Skin of body (tissue), 2 donors: ENCODE results near the gene ARHGAP32. TPM values are rescaled to one million over a fixed set of nuclear protein-coding genes. Genes with fewer than 3 reads are reported as not detected.
A peak's percentile ranks its signal among the peaks of the same experiment; 100 is the strongest.
"Not testable (repeated sequence)": the region's sequence is repeated elsewhere in the genome, so short reads cannot be mapped to it uniquely, and the experiment has no call there.

Source experiments
- DNase-seq: peaks from one replicate; lab custom pipeline; 2025; lab: John Stamatoyannopoulos, UW
- total RNA-seq: library from RNA; depleted of rRNA; stranded (reverse); fragments of >200 nt; gene quantifications from one replicate; pipeline ENCODE4 v1.2.3, GENCODE V29; 2014

ARHGAP32 gene
- total RNA-seq, 1 donor from 2014 or later: 37.7 TPM

DNA sequence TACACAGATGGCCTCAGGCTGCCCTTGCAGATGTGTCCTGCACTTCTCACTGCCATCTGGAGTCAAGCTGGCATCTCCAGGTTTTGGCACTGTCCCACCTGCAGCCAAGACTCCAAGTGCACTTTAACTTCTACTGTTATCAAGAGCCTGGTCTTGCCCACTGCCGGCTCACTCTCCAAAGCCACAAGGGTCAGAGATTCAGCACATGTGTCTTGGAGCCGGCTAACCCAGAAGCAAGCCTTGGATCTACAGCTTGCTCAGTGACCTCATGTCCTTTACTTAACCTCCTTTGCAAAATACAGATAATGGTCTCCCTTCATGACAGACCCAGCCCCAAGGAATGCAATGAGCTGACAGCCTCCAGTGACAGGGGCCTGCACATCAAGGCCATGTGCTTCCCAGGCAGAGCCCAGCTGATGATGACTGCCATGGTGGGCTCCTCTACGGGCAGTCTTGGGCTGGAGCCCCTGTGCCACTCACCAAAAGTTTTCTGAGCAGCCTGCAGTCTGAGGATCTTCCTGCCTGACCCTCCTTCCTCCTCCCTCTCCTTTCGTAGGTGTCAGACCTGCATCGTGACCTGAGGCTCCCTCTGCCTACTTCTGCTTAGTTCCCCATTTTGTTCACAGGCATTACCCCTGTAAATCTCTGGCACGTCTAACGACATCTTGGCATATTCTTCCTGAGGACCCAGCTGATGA, 258.5 kb downstream of the ARHGAP32 start:
- DNase-seq: no peak

DNA sequence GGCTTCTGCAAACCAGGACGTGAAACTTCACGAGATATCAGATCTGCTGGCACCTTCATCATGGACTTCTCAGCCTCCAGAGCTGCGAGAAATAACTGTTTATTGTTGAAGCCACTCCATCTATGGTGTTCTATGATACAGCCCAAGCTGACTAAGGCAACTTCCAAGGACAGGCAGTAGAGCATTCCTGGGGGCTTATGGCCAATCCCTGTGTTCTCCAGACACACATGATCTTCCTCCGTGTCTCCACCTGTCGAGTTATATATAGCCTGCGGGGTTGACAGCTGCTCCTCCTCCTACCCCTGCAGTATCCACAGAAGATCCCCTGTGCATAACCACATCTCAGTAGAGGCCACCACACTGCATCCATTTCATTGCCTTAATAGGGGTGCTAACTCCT, 260.5 kb downstream of the ARHGAP32 start:
- DNase-seq: no peak

DNA sequence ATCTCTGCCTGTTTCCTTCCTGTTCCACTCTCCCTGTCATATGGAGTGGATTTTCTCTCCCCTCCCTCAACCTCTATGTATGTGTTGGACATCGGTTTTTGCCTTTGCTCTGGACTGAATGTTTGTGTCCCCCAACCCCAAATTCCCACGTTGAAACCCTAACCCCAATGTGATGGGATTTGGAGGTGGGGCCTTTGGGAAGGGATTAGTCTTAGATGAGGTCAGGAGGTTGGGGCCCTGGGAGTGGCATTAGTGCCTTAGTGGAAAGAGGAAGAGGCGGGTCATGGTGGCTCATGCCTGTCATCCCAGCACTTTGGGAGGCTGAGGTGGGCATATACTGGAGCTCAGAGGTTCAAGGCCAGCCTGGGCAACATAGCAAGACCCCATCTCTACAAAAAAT, 261.1 kb downstream of the ARHGAP32 start:
- no peak for DNase-seq

DNA sequence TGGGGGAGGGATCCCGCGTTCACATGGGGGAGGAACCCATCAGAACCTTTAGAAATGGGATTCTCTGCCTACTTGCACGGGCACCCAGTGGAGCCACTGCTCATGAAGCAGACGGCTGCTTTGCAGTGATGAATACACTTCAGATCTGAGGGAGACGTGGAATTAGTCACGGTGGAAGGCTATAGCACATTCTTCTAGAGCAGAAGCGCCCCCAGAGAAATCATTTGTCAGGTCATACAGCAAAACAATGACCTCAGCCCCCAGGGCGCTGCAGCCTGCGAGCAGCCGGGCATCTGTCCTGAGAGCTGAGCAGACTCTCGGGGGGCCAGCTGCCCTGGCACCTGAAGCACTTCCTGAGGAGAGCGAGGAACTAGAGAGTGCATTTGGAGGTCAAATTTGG, 262.1 kb downstream of the ARHGAP32 start:
- DNase-seq: no peak

DNA sequence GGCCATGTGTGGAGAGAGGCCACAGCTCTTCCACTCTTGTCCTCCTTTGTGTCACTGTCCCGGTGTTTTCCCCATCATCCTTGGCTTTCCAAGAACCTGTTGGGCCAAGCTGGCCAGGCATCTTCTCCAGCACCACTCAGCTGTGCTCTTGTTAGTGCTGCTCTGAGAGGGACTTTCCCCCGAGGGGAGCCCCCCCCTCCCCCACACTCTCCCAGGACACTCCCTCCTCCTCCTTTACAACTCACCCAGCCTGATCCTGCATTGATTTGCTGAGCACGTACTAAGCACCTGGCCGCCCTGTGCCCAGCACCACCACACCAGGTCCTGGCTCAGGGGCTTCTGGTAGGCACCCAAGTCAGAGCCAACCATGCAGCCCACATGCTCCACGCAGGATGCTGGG, 262.7 kb downstream of the ARHGAP32 start:
- no peak for DNase-seq

DNA sequence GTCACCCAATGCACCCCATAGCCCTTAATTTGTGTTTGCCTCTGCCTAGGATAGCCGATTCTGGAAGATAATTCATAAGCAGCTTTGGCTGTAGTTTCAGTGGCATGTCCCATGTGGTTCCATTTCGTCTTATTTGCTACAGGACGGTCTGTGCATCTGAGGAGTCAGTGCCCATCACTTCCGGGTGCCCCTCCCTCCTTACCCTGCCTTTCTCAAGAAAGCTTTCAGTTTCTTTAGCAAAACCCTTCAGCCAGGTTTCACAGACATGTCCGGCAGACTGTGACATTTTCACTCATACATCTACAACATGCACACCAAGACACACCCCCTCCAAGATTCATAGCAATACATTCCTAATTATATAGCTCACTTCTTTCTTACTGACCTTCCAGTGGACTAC, 263.7 kb downstream of the ARHGAP32 start:
- DNase-seq: no peak

DNA sequence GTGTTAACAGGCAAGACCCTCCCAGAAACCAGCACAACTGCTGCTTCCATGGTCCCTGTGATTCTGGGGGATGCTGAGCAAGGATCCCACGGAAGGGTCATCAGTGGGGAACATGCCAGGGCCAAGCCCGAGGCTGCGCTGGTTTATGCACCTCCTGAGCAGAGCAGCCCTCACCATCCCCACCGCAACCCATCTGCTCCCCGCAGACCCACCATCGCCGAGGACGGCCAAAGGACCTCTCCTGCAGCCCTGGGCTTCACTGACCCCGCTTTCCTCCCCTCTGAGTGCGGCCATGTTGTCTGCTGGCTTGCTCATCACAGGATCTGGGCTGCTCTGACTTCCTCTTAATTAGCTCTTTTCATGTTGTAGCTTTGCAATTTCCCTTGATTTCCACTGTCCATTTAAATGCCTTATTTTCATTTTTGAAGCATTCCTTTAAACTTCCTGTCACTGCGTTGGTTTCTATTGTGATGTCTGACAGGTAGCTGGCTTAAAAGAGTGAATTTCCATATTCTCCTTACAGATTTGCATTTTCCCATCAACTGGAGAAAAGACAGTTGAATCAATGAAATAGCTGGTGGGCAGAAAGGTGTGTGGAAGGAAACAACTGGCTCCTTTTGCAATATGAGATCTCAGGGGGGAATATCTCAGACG, 264.3 kb downstream of the ARHGAP32 start:
- DNase-seq: no peak

DNA sequence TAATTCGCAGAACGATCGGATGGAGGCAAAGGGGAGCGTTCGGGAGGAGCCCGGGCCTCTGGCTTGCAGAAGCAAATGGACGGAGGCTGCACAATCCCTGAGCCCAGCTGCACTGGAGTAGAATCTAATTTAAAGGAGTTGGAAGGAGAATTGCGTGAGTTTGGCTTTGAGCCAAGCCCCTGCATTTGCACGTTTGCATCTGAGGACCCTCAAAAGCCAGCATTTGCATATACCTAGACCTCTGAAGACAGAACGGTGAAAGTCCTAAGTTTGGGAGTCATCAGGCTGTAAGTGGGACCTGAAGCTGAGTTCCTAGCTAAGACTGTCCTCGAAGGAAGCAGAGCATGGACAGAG, 265.0 kb downstream of the ARHGAP32 start:
- DNase-seq: no peak

DNA sequence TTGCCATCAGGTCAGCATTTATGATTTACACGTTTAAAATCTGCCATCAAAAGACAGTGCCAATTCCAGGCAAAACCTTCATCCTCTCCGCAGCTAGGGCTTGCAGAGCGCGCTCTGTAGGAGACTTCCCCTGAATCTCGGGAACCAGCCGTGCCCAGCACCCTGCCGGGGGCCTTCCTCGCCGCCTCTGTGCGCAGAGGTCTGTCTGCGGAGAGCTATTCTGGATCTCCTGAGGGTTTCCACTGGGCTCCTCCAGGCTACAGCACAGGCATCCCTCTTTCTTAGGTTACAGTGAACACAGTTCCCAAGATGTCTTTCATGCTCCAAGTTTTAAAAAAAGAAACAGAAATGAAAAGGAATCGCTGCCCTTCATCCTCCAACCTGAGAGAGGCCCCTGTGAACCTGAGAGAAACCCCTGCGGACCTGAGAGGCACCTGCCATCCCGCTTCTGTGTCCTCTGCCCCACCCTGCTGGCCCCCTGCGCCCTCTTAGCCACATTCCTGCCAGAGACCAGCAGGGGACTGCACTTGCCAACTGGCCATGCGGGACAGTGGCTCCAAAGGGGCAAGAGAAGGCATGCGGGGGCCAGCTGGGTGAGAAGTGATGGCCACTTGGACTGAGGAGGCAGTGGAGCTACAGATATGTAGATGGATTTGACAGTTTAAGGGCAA, 265.6 kb downstream of the ARHGAP32 start:
- DNase-seq: no peak

DNA sequence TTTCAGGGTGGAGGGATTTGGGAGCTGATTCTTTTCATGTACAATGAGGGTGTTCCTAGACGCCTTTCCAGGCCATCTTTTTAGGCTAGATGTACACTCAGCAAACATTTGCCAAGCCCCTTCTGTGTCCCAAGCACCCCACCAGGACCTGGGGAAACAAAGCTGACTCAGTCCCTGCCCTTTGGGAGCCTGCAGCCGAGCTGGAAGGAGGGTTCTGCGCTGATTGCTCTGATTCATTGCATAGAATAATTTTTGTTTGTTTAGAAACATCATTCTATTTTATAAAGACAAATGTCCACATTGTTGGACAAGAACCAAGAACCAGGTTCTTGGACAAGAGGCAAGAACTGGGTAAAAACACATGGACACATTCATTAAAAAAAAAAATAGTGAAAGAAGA, 266.1 kb downstream of the ARHGAP32 start:
- DNase-seq: no peak

DNA sequence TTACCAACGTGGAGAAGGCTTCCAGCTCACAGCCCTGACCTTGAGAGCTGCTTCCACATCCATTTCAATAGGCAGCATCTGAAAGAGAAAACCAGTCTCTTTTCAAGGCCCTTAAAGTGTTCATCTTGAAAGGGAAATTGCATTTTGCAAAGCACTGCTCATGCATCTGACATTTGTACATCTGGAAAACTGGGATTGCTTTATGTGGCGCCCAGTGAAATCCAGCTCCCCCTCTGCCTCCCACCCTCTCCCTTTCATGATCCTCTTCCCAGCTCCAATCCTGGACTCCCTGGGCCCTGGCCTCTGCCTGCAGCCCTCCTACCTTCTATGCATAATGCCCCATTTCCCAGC, 266.9 kb downstream of the ARHGAP32 start:
- DNase-seq: no peak

DNA sequence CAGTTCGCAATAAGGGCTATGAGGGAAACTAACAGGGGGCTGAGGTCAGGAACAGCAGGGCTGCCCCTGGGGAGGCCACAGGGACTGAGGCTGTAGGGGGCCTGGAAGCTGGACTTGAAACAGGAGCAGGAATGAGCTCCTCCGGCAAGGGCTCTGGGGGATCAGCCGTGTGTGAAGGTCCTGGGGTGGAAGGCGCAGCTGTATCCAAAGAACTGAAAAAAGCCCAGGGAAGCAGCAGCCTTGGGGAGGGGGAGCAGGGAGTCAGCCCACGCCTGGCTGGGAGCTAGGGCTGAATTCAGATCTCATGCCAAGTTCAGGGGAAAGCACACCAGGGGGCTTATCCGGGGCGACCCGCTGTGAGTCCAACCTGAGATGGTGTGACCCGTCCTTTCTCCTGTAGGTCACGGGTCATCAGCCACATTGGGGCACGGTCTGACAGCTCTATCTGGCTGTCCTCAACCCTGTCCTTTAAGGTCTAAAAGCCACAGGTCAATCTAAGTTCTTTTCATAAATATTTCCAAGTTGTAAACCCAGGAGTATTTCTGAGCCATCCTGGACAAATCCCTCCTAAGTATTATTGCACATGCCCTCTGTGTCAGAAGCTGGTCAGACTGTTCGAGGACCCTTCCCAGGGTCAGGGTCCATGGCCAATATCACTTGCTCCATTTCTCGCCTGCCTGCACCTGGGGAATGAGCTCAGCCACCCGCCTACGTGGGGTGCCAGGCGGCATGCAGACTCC, 267.4 kb downstream of the ARHGAP32 start:
- no peak for DNase-seq

DNA sequence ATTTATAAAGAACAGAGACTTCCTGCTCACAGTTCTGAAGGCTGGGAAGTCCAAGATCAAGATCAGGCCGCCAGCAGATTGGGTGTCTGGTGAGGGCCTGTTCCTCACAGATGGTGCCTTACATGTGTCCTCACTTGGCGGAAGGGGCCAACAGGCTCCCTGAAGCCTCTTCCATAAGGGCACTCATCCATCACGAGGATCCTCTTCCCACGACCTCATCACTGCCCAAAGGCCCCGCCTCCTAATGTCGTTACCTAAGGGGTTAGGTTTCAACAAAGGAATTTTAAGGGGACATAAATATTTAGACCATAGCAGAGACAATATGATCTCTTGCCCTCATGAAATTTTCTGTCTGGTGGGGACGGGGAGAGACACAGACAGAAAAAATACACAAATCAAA, 268.0 kb downstream of the ARHGAP32 start:
- DNase-seq: no peak

DNA sequence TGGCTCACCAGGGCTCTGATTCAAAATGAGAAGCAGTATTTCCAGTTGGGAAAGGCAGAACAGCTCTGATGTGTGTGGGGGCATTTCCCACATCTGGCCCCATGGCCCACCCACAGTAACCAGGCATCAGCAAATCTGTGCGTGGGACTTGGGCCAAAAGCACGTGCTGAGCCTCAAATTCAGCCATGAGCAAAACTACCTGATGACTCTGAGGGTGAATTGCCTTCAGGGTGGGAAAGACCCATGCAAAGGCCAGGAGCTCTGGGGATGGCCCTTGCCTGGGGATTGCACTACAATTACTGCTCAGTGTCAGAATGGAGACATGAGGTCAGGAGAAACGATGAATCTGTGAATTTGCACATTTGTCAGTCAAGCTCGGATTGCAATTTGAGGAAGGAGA, 270.3 kb downstream of the ARHGAP32 start:
- DNase-seq: no peak

DNA sequence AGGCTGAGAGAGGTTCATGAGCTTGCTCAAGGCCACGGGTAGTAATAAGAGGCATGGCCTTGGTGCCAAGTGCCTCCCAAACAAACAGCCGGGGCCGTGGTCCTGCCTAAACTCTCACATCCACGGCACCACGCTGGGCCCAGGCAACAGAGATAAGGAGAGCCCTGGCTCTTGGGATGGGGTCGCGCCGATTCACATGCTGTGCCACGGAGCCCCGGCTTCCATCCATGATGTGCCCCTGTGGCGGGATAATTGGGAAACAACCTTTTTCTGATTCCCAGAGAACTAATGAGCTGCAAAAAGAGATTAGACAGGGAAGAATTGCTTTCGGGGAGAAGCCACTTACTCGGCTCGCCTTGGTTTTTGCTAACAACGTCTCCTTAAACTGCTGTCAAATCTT, 271.5 kb downstream of the ARHGAP32 start:
- DNase-seq: no peak

DNA sequence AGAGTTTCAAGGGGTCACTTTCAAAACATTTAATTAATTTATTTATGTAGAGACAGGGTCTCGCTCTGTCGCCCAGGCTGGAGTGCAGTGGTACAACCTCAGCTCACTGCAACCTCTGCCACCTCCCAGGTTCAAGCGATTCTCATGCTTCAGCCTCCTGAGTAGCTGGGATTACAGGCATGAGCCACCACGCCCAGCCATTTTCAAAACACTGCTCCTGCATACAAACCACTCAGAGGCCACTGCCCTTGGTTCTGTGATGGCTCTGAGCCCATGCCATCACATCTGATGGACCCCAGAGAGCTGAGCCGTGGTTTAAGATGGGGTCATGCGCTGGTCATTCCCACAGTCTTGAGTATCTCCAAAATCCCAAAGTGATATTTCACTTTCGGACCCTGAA, 272.5 kb downstream of the ARHGAP32 start:
- DNase-seq: not testable (repeated sequence)

DNA sequence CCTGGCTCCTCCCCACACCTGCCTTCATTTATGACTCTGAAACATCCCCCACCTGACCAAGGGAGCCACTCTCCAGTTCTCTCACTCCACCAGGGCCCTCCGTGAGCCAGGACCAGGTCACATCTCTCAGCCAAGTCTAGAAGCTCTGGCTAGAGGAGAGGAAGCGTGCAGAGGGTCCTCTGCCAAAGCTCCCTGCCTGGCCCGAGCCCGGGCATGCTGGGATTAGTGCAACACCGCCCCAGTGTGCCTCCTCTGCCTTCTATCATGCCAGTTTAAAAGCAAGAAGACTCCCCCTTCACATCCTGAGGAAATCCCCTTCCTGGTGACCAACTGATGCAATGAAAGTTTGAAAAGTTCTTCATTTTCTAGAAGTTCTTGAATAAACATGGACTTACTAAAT, 272.9 kb downstream of the ARHGAP32 start:
- no peak for DNase-seq

DNA sequence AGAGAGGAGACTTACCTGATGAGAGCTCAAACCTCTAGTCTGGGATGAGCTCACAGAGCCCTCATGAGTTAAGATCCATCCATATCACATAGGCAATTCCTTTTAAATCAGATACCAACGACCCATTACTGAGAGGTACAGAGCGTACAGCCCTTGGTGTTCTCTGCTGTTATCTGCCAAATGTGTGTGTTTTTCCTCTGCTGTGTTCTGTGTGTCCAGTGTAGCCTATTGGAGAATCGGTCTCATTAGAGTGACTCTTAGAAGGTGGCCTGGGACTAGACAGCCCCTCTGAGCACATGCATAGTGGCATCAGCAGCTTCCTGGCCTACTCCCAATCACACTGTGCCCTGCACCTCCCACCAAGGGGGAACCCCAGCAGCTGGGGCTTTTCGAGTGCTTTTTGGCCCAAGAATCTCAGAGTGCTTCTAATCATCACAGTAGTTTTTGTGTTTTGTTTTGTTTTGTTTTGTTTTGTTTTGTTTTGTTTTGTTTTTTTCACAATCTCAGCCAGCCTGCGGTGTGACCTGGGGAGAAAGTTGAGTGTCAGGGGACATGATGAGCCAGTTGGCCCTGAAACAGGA, 274.9 kb downstream of the ARHGAP32 start:
- no peak for DNase-seq

DNA sequence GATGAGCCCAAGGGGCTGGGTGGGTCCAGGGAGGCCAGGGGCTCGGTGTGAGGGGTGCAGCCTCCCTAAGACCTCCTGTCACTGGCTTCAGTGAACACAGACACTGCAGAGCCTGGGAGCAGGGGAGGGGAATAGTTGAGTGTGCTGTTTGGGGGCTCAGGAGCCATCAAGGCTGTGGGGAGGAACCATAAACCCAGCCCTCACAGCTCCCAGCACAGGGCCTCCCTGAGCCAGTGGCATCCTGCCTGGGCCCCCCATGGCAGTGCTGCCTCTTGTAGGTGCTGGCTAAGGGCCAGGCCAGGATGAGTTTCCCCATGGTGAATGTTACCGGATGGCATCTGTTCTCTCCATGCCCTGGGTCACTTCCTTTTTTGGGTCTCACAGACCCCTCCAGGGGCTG, 275.4 kb downstream of the ARHGAP32 start:
- DNase-seq: no peak

DNA sequence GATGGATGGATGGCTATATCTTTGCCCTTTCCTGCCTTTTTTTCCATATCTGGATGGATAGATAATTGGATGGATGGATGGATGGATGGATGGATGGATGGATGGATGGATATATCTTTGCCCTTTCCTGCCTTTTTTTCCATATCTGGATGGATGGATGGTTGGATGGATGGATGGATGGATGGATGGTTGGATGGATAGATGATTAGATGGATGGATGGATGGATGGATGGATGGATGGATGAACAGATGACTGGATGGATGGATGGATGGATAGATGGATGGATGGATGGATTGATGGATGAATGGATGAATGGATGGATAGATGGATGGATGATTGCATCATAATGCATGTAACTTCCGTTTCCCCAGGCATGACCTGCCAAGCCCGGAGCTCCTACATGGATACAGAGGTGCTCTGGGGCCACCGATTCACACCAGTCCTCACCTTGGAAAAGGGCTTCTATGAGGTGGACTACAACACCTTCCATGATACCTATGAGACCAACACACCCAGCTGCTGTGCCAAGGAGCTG, 276.0 kb downstream of the ARHGAP32 start:
- no peak for DNase-seq

DNA sequence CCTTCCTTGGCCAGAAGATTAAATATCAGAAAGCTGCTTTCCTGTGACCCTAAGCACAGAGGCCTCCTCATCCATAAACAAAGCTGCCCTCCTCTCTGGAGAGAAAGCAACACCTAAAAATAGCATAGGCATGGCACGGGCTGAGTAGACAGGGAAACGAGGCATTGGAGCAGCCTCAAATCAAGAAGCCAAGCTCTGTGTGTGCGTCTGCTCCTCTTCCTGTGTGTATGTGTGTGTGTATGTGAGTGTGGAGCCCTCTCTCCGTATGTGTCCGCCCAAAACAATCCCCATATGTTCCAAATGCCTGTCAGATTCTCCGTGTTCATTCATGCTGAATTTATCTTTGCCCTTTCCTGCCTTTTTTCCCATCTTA, 277.0 kb downstream of the ARHGAP32 start:
- DNase-seq: peak; percentile 38
